WTC11 (cell line): Measurements from ENCODE around the gene DEFB131B.
"Not testable (repeated sequence)": the region's sequence is repeated elsewhere in the genome, so short reads cannot be mapped to it uniquely, and the experiment has no call there.

Experiments
- ATF6 ChIP-seq: sonication (generic); formaldehyde crosslinking; IDR thresholded peaks from 2 replicates; pipeline ENCODE4 v1.8.1; 2023; ENCODE audit warnings: mild to moderate bottlenecking, missing genetic modification reagents
- CBFB ChIP-seq: sonication (generic); formaldehyde crosslinking; IDR thresholded peaks from 2 replicates; pipeline ENCODE4 v1.8.1; 2022; ENCODE audit warnings: mild to moderate bottlenecking, low read depth, missing genetic modification reagents
- CREB1 ChIP-seq: sonication (generic); formaldehyde crosslinking; IDR thresholded peaks from 2 replicates; pipeline ENCODE4 v1.8.0; 2023; ENCODE audit warnings: mild to moderate bottlenecking, missing genetic modification reagents
- CTCF ChIP-seq: fragments of 200-600 bp; IDR thresholded peaks from 2 replicates; pipeline ENCODE4 v1.8.0; 2022; ENCODE audit warnings: antibody characterized with exemption
- NFE2L1 ChIP-seq: sonication (generic); formaldehyde crosslinking; IDR thresholded peaks from 2 replicates; pipeline ENCODE4 v1.8.1; 2023; ENCODE audit warnings: missing genetic modification reagents
- SP1 ChIP-seq: sonication (generic); formaldehyde crosslinking; conservative IDR thresholded peaks from 2 replicates; pipeline ENCODE4 v1.8.1; 2022; ENCODE audit warnings: missing genetic modification reagents
- TCF7 ChIP-seq: sonication (generic); formaldehyde crosslinking; IDR thresholded peaks from 2 replicates; pipeline ENCODE4 v1.8.0; 2022; ENCODE audit warnings: mild to moderate bottlenecking, low read depth, missing genetic modification reagents, moderate library complexity
- TEAD4 ChIP-seq: sonication (generic); formaldehyde crosslinking; IDR thresholded peaks from 2 replicates; pipeline ENCODE4 v1.8.0; 2022; ENCODE audit warnings: mild to moderate bottlenecking, missing genetic modification reagents

- TF ChIP-seq CTCF; CREB1 (CRISPR knock-in tag); SP1 (CRISPR knock-in tag); TCF7; NFE2L1 (CRISPR knock-in tag); CBFB (CRISPR knock-in tag); TEAD4 (CRISPR knock-in tag); ATF6 (CRISPR knock-in tag): not testable (repeated sequence)
Observed at GRCh38 chr11:71829247-71829646, 49.0 kb upstream of the DEFB131B start.
